Astrocyte of the cerebellum (primary cell): Measurements from ENCODE around the gene RNF38.
"Not testable (repeated sequence)": the region's sequence is repeated elsewhere in the genome, so short reads cannot be mapped to it uniquely, and the experiment has no call there.

Experiments
- DNase-seq: peaks from one replicate; pipeline ENCODE4 v3.0.0-alpha.2; 2011; ENCODE audit warnings: low read depth
- H3K4me3 ChIP-seq: 2 replicates; pipeline ENCODE4 v1.5.1; 2011; ENCODE audit warnings: mild to moderate bottlenecking, low read depth, low read length, moderate library complexity
- in situ Hi-C: cut with HindIII; loops from 2 replicates; pipeline ENCODE4 v1.10.0; 2017; ENCODE audit warnings: low sequenced_read_pairs
- TF ChIP-seq, protein P1 (sequence below): IDR thresholded peaks from 2 replicates; pipeline ENCODE4 v1.5.1; 2012; ENCODE audit warnings: low read length, low read depth, moderate library complexity, mild to moderate bottlenecking; ENCODE audit errors: missing control alignments

The RNF38 gene

DNA sequence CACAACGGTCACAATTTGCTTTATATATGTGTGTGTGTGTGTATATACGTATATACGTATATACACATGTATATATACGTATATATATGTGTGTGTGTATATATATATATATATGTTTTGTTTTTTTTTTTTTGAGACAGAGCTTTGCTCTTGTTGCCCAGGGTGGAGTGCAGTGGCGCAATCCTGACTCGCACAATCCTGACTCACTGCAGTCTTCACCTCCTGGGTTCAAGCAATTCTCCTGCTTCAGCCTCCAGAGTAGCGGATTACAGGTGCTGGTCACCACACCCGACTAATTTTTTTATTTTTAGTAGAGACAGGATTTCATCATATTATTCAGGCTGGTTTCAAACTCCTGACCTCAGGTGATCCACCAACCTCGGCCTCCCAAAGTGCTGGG is 3.1 kb downstream of the RNF38 start:
- DNase-seq: no peak
- TF ChIP-seq, protein P1, sequence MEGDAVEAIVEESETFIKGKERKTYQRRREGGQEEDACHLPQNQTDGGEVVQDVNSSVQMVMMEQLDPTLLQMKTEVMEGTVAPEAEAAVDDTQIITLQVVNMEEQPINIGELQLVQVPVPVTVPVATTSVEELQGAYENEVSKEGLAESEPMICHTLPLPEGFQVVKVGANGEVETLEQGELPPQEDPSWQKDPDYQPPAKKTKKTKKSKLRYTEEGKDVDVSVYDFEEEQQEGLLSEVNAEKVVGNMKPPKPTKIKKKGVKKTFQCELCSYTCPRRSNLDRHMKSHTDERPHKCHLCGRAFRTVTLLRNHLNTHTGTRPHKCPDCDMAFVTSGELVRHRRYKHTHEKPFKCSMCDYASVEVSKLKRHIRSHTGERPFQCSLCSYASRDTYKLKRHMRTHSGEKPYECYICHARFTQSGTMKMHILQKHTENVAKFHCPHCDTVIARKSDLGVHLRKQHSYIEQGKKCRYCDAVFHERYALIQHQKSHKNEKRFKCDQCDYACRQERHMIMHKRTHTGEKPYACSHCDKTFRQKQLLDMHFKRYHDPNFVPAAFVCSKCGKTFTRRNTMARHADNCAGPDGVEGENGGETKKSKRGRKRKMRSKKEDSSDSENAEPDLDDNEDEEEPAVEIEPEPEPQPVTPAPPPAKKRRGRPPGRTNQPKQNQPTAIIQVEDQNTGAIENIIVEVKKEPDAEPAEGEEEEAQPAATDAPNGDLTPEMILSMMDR: no peak
- in situ Hi-C loops: no loop called here
- H3K4me3 ChIP-seq: no peak overlapping the region

- in situ Hi-C loops: no loop called here
- no peak for DNase-seq
- TF ChIP-seq, protein P1: no peak
- H3K4me3 ChIP-seq: no peak overlapping the region
Observed at GRCh38 chr9:36392489-36392888, 7.6 kb downstream of the RNF38 start.

DNA sequence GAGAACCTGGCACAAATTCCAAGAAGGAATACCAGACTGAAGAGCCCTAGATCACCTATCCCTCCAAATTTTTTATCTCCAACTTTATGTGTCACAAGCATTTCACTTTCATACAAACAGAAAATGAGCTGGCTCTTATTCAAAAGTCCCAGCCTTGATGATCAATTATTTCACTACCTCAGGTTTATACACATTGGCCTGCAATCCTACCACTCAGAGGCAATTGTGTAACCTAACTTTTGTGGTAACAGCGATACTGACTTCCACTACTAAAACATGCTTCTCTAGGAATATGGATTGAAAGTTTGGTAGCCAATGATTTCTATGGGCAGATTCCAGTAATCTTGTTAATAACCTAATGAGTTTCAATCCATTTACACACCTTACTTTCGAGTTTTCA is 10.5 kb downstream of the RNF38 start:
- TF ChIP-seq, protein P1: no peak
- no peak for DNase-seq
- in situ Hi-C loops: no loop called here
- no peak overlapping the region for H3K4me3 ChIP-seq

GRCh38 chr9:36386396-36386965 is 13.6 kb downstream of the RNF38 start:
- DNase-seq, in situ Hi-C loops, H3K4me3 ChIP-seq: not testable (repeated sequence)

GRCh38 chr9:36382484-36382883 is 17.6 kb downstream of the RNF38 start:
- TF ChIP-seq, protein P1: no peak
- DNase-seq: no peak
- in situ Hi-C loops: no loop called here
- H3K4me3 ChIP-seq: no peak overlapping the region

DNA sequence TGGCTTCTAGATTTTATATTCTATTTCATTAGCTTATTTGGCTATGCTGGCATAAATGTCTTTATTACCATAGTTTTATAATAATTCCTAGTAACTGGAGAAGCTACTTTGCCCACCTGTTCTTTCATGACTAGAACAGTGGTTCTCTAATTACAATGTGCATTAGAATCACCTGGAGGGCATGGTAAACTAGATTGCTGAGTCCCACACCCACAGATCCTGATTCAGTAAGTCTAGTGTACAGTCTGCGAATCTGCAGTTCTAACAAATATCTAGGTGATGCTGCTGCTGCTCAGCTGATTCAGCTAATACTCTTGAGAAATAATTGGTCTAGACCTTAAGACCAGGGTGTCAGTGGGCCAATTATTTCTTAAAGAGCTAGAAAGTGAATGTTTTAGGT is 35.5 kb downstream of the RNF38 start:
- no peak for DNase-seq
- in situ Hi-C loops: no loop called here
- no peak overlapping the region for H3K4me3 ChIP-seq
- TF ChIP-seq, protein P1: no peak

DNA sequence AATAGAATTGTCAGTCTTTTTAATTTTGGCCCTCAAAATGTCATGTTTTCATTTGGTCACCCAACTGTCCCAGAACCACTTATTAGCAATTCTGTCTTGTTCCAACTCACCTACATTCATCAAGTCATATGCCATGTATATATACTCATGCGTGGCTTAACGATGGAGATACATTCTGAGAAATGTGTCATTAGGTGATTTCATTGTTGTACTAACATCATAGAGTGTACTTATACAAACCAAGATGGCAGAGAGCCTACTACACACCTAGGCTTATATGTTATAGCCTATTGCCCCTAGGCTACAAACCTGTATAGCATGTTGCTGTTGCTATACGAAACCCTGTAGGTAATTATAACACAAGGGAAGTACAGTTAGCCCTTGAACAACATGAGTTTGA is 36.6 kb downstream of the RNF38 start:
- TF ChIP-seq, protein P1: no peak
- no peak overlapping the region for H3K4me3 ChIP-seq
- in situ Hi-C loops: no loop called here
- DNase-seq: no peak
